GM21619 (cell line): ENCODE measurements around the gene DLGAP4.

Experiments used
- ATAC-seq: cut with Tn5 transposase; IDR thresholded peaks from one replicate; pipeline ENCODE4 v1.9.1; 2021; ENCODE audit not compliant: unreplicated experiment

DLGAP4 gene

GRCh38 chr20:36305602-36306551 is at the start of gene DLGAP4:
DLGAP4 (plus strand) TSS chr20:36306339; CDS start chr20:36431718, 125,379 bp downstream.
- ATAC-seq = no peak

GRCh38 chr20:36259177-36260061 is 46.7 kb upstream of the DLGAP4 start:
- ATAC-seq = no peak

GRCh38 chr20:36260316-36260715 is 45.8 kb upstream of the DLGAP4 start:
- ATAC-seq = no peak

- no peak for ATAC-seq
Measured at GRCh38 chr20:36261389-36262105, 44.6 kb upstream of the DLGAP4 start.

- ATAC-seq = no peak
Measured at GRCh38 chr20:36262440-36262839, 43.7 kb upstream of the DLGAP4 start.

- ATAC-seq = no peak
Measured at GRCh38 chr20:36264426-36265246, 41.5 kb upstream of the DLGAP4 start.

- no peak for ATAC-seq
Measured at GRCh38 chr20:36266189-36266588, 40.0 kb upstream of the DLGAP4 start.

- no peak for ATAC-seq
Measured at GRCh38 chr20:36267605-36268381, 38.3 kb upstream of the DLGAP4 start.

- no peak for ATAC-seq
Measured at GRCh38 chr20:36268440-36269342, 37.4 kb upstream of the DLGAP4 start.

GRCh38 chr20:36269507-36269906 is 36.6 kb upstream of the DLGAP4 start:
- ATAC-seq = no peak

GRCh38 chr20:36270744-36271638 is 35.1 kb upstream of the DLGAP4 start:
- no peak for ATAC-seq

- no peak for ATAC-seq
Measured at GRCh38 chr20:36271639-36272546, 34.2 kb upstream of the DLGAP4 start.

GRCh38 chr20:36272547-36273220 is 33.5 kb upstream of the DLGAP4 start:
- ATAC-seq = no peak

GRCh38 chr20:36273414-36274180 is 32.5 kb upstream of the DLGAP4 start:
- ATAC-seq = no peak
